Measurements from ENCODE around the gene SPAG7. TPM values are rescaled to one million over a fixed set of nuclear protein-coding genes. Genes with fewer than 3 reads are reported as not detected.

SPAG7 gene
- total RNA-seq, 1 experiment from 2014 or later: 23.1 TPM

DNA sequence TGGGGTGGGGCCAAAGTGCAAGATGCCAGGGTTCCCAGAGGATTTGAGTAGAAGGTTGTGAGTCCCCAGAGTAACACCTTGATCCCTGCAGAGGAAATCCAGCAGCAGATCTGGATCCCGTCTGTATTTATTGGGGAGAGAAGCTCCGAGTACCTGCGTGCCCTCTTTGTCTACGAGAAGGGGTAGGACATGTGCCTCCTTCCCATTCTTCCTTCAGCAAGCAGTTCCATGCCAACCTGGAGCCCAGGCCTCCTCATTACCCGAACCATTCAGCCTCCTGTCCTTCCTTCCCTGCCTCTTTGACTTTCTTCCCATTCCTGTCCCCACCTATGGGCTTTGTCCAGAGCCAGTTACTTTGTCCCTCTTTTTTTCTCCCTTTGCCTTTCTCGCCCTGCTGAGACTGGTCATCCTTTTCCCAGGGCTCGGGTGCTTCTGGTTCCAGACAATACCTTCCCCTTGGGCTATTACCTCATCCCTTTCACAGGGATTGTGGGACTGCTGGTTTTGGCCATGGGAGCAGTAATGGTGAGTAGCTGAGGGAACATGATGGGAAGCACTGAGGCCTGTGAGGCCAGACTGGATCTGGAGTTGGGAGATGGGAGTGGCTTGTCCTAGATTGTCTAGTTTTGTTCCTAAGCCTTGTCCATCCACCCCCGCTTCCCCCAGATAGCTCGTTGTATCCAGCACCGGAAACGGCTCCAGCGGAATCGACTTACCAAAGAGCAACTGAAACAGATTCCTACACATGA is 24.7 kb downstream of the SPAG7 start:
- Mint-ChIP-seq H3K36me3 (ENCODE audit: insufficient read depth, unreplicated experiment) (peaks cover 45% of the 10 kb centered on the region), H3K27me3 (ENCODE audit: insufficient read depth, unreplicated experiment) (no peaks in the 10 kb centered on the region), H3K4me3 (ENCODE audit: unreplicated experiment) (no peak overlapping the region), H3K4me1 (ENCODE audit: low read depth, unreplicated experiment) (peaks cover 5% of the 10 kb centered on the region), H3K9me3 (ENCODE audit: unreplicated experiment) (no peaks in the 10 kb centered on the region), H3K27ac (ENCODE audit: unreplicated experiment) (no peak overlapping the region)
- intact Hi-C loops (cut with micrococcal nuclease; ENCODE audit: unreplicated experiment): no loop called here
- no peak for DNase-seq
- H3K9me3 ChIP-seq: no peaks in the 10 kb centered on the region
- H3K4me1 ChIP-seq: 0 out of 2 replicates have a peak, but pooled peaks cover 7% of the 10 kb centered on the region
- H3K4me3 ChIP-seq (ENCODE audit: low read depth, low read length): no peak overlapping the region
- ChIA-PET POLR2A (interaction anchor here (0.5 kb wide), 1 partner anchor 66 kb away, joined by 4 read pairs; no protein-coding TSS in a partner anchor), CTCF (no interaction called here)
- no peaks in the 10 kb centered on the region; the same call in 1 of the 2 replicates for H3K36me3 ChIP-seq (ENCODE audit: control insufficient read depth, insufficient read depth, low read length)
- BruUV-seq (replicated peaks): no TSS peak
- TF ChIP-seq, protein P1, sequence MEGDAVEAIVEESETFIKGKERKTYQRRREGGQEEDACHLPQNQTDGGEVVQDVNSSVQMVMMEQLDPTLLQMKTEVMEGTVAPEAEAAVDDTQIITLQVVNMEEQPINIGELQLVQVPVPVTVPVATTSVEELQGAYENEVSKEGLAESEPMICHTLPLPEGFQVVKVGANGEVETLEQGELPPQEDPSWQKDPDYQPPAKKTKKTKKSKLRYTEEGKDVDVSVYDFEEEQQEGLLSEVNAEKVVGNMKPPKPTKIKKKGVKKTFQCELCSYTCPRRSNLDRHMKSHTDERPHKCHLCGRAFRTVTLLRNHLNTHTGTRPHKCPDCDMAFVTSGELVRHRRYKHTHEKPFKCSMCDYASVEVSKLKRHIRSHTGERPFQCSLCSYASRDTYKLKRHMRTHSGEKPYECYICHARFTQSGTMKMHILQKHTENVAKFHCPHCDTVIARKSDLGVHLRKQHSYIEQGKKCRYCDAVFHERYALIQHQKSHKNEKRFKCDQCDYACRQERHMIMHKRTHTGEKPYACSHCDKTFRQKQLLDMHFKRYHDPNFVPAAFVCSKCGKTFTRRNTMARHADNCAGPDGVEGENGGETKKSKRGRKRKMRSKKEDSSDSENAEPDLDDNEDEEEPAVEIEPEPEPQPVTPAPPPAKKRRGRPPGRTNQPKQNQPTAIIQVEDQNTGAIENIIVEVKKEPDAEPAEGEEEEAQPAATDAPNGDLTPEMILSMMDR (IDR thresholded peaks at IDR 0.05; ENCODE audit: insufficient read depth in 1 of 2, low read depth in 1 of 2, low read length in 1 of 2, severe bottlenecking in 1 of 2, unreplicated experiment in 1 of 2): no peak
- H3K27me3 ChIP-seq (replicated peaks; ENCODE audit: control insufficient read depth, insufficient read depth, low read length): no peaks in the 10 kb centered on the region

DNA sequence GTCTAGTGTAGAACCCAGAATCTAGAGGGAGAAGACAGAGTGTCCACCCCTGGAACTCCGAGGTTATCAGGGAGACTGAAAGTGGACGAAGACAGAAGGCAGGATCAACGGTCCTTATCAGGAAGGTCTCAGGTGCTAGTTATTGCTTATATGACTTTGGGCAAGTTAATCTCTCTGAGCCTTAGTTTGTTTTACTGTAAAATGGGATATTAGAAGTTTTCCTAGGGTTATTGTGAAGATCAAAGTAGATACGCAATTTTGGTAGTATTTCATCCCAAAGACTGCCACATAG is 26.4 kb downstream of the SPAG7 start:
- intact Hi-C loops (cut with micrococcal nuclease; ENCODE audit: unreplicated experiment): loop anchor here (2.0 kb wide), 1 partner anchor 26 kb away; the partner anchor contains the start of gene SPAG7
- H3K36me3 ChIP-seq (ENCODE audit: control insufficient read depth, insufficient read depth, low read length): no peaks in the 10 kb centered on the region; the same call in 1 of the 2 replicates
- peak overlapping the region; percentile 89 for H3K27ac Mint-ChIP-seq (ENCODE audit: unreplicated experiment)
- peak overlapping the region; percentile 87 for H3K4me3 Mint-ChIP-seq (ENCODE audit: unreplicated experiment)
- TF ChIP-seq, protein P1 (IDR thresholded peaks at IDR 0.05; ENCODE audit: insufficient read depth in 1 of 2, low read depth in 1 of 2, low read length in 1 of 2, severe bottlenecking in 1 of 2, unreplicated experiment in 1 of 2): no peak
- H3K27me3 ChIP-seq (replicated peaks; ENCODE audit: control insufficient read depth, insufficient read depth, low read length): no peaks in the 10 kb centered on the region
- BruUV-seq (replicated peaks): no TSS peak
- CTCF ChIA-PET: no interaction called here
- H3K4me3 ChIP-seq (ENCODE audit: low read depth, low read length): peak overlapping the region; percentile 73
- H3K9me3 Mint-ChIP-seq (ENCODE audit: unreplicated experiment): no peaks in the 10 kb centered on the region
- peaks cover 35% of the 10 kb centered on the region for H3K36me3 Mint-ChIP-seq (ENCODE audit: insufficient read depth, unreplicated experiment)
- no peaks in the 10 kb centered on the region for H3K9me3 ChIP-seq
- POLR2A ChIA-PET: no interaction called here
- H3K27me3 Mint-ChIP-seq (ENCODE audit: insufficient read depth, unreplicated experiment): no peaks in the 10 kb centered on the region
- H3K4me1 Mint-ChIP-seq (ENCODE audit: low read depth, unreplicated experiment): peaks cover 5% of the 10 kb centered on the region
- H3K4me1 ChIP-seq: 0 out of 2 replicates have a peak, but pooled peaks cover 1% of the 10 kb centered on the region
- DNase-seq: no peak

DNA sequence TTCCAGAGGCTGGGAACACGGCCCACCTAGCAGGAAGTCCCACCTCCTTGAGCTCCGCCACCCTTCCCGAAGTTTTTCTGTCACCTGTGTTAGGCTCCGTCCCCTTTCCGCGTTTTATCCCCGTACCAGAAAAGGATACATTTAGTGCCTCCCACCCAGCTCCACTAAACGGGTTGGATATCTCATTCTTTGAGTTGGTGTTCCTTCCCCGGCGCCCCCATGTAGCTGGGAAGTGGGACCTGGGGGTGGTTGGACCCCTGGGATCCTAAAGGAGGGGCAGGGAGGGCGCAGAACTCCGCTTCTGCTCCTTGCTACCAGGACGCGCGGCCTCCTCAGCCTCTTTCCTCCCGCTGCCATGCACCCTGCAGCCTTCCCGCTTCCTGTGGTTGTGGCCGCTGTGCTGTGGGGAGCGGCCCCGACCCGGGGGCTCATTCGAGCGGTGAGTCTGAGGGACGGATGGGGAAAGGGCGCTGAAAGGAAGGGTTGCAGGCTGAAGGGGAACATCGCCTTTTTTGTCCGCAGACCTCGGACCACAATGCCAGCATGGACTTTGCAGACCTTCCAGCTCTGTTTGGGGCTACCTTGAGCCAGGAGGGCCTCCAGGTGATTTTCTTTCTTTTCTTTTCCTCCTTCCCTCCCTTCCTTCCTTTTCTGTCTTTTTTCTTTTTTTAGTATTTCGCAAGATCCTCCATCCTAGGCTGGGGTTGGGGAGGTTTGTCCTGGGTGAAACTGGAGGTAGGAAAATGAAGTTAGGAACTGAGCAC is 26.9 kb downstream of the SPAG7 start:
- DNase-seq: peak in 1 of 2 experiments; percentile 79
- Mint-ChIP-seq H3K27ac (ENCODE audit: unreplicated experiment) (peak overlapping the region; percentile 89), H3K4me3 (ENCODE audit: unreplicated experiment) (peak overlapping the region; percentile 87), H3K9me3 (ENCODE audit: unreplicated experiment) (no peaks in the 10 kb centered on the region), H3K4me1 (ENCODE audit: low read depth, unreplicated experiment) (peaks cover 5% of the 10 kb centered on the region), H3K36me3 (ENCODE audit: insufficient read depth, unreplicated experiment) (peaks cover 31% of the 10 kb centered on the region), H3K27me3 (ENCODE audit: insufficient read depth, unreplicated experiment) (no peaks in the 10 kb centered on the region)
- H3K27me3 ChIP-seq (replicated peaks; ENCODE audit: control insufficient read depth, insufficient read depth, low read length): no peaks in the 10 kb centered on the region
- POLR2A ChIA-PET: interaction anchor here (0.5 to 2.6 kb wide), 8 partner anchors 11 to 293 kb away, joined by 3 to 54 read pairs (median 8); partner anchors contain the start of genes ENO3, KIF1C and SPAG7
- H3K36me3 ChIP-seq (ENCODE audit: control insufficient read depth, insufficient read depth, low read length): no peaks in the 10 kb centered on the region; the same call in 1 of the 2 replicates
- no peaks in the 10 kb centered on the region for H3K9me3 ChIP-seq
- TSS peak; percentile 80 for BruUV-seq (replicated peaks)
- CTCF ChIA-PET: interaction anchor here (0.7 to 2.2 kb wide), 4 partner anchors 9 to 231 kb away, joined by 3 to 19 read pairs (median 5); partner anchors contain the start of genes ARRB2 and SPAG7
- H3K4me1 ChIP-seq: no peaks in the 10 kb centered on the region
- intact Hi-C loops (cut with micrococcal nuclease; ENCODE audit: unreplicated experiment): loop anchor here (1.0 to 2.0 kb wide), 2 partner anchors 9 to 26 kb away; partner anchors contain the start of gene SPAG7
- H3K4me3 ChIP-seq (ENCODE audit: low read depth, low read length): peak overlapping the region; percentile 73
- TF ChIP-seq, protein P1 (IDR thresholded peaks at IDR 0.05; ENCODE audit: insufficient read depth in 1 of 2, low read depth in 1 of 2, low read length in 1 of 2, severe bottlenecking in 1 of 2, unreplicated experiment in 1 of 2): no peak

Data from Caco-2 (cell line).